Karpas-422 (cell line): ENCODE measurements around the gene C1orf159. TPM values are rescaled to one million over a fixed set of nuclear protein-coding genes. Genes with fewer than 3 reads are reported as not detected.

Experiments
- DNase-seq: peaks from one replicate; pipeline ENCODE4 v3.0.0-alpha.2; 2015
- H2AFZ ChIP-seq: fragments of 200-600 bp; sonication (generic); 2 replicates; pipeline ENCODE4 v1.6.1; 2014; ENCODE audit warnings: antibody characterized with exemption, low read length, mixed read lengths
- H3K27ac ChIP-seq: fragments of 200-600 bp; sonication (generic); 2 replicates; pipeline ENCODE4 v1.5.1; 2014; ENCODE audit warnings: mild to moderate bottlenecking, low read length, moderate library complexity
- H3K27me3 ChIP-seq: fragments of 200-600 bp; sonication (generic); 2 replicates; pipeline ENCODE4 v1.6.1; 2014; ENCODE audit warnings: low read length, mixed read lengths
- H3K36me3 ChIP-seq: fragments of 200-600 bp; sonication (generic); 2 replicates; pipeline ENCODE4 v1.6.1; 2014; ENCODE audit warnings: low read length, mixed read lengths; ENCODE audit not compliant: insufficient read depth
- H3K4me1 ChIP-seq: fragments of 200-600 bp; sonication (generic); 2 replicates; pipeline ENCODE4 v1.6.1; 2014; ENCODE audit warnings: mild to moderate bottlenecking, low read length, mixed read lengths
- H3K4me2 ChIP-seq: fragments of 200-600 bp; sonication (generic); 2 replicates; pipeline ENCODE4 v1.6.1; 2014; ENCODE audit warnings: low read length, low read depth, mild to moderate bottlenecking; ENCODE audit not compliant: poor library complexity, severe bottlenecking
- H3K4me3 ChIP-seq: fragments of 200-600 bp; sonication (generic); 2 replicates; pipeline ENCODE4 v1.5.1; 2014; ENCODE audit warnings: mild to moderate bottlenecking, antibody characterized with exemption, low read length, mixed read lengths
- H3K79me2 ChIP-seq: fragments of 200-600 bp; sonication (generic); 2 replicates; pipeline ENCODE4 v1.6.1; 2014; ENCODE audit warnings: mild to moderate bottlenecking, low read length, mixed read lengths
- H3K9ac ChIP-seq: fragments of 200-600 bp; sonication (generic); 2 replicates; pipeline ENCODE4 v1.6.0; 2014; ENCODE audit warnings: low read length
- H3K9me2 ChIP-seq: fragments of 200-600 bp; sonication (generic), shearing (Covaris generic); replicated peaks from 2 replicates; pipeline ENCODE4 v1.6.0; 2014; ENCODE audit warnings: mild to moderate bottlenecking, low read length, moderate library complexity; ENCODE audit not compliant: insufficient read depth
- H3K9me3 ChIP-seq: fragments of 300-700, 200-600 bp; sonication (generic); 2 replicates; pipeline ENCODE4 v1.6.1; 2014; ENCODE audit warnings: low read length, mixed read lengths
- H4K20me1 ChIP-seq: fragments of 200-600 bp; sonication (generic); 2 replicates; pipeline ENCODE4 v1.6.1; 2014; ENCODE audit warnings: mild to moderate bottlenecking, antibody characterized with exemption, low read length, low read depth; ENCODE audit not compliant: insufficient read depth
- total RNA-seq: library from RNA; depleted of rRNA; stranded (reverse); fragments of >200 nt; shearing (Covaris generic); gene quantifications from 2 replicates; pipeline ENCODE4 v1.2.3, GENCODE V29; 2014; ENCODE audit warnings: low replicate concordance

Gene C1orf159
- total RNA-seq, 1 experiment from 2014 or later = 10.2 TPM

DNA sequence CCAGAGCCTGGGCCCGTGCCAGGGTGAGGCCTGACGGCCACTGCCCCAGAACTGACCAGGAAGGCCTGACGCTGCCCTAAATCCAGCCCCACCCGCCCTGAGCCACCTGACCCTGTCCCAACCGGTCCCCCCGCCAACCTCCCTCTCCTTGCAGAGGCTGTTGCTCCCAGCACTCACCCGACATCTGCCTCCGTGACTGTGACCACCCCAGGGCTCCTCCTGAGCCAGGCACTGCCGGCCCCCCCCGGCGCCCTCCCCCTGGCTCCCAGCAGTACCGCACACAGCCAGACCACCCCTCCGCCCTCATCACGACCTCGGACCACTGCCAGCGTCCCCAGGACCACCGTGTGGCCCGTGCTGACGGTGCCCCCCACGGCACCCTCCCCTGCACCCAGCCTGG lies 69.6 kb downstream of the C1orf159 start:
- H3K4me2 ChIP-seq = no peak overlapping the region
- no peak overlapping the region for H3K9ac ChIP-seq
- H3K27ac ChIP-seq = no peak overlapping the region
- no peaks in the 10 kb centered on the region for H3K27me3 ChIP-seq
- H3K4me1 ChIP-seq = no peaks in the 10 kb centered on the region
- H3K9me2 ChIP-seq = no peaks in the 10 kb centered on the region
- H3K9me3 ChIP-seq = no peaks in the 10 kb centered on the region
- no peaks in the 10 kb centered on the region for H3K36me3 ChIP-seq
- no peaks in the 10 kb centered on the region for H4K20me1 ChIP-seq
- no peak overlapping the region for H3K4me3 ChIP-seq
- DNase-seq = no peak
- no peak overlapping the region for H2AFZ ChIP-seq
- H3K79me2 ChIP-seq = no peaks in the 10 kb centered on the region

DNA sequence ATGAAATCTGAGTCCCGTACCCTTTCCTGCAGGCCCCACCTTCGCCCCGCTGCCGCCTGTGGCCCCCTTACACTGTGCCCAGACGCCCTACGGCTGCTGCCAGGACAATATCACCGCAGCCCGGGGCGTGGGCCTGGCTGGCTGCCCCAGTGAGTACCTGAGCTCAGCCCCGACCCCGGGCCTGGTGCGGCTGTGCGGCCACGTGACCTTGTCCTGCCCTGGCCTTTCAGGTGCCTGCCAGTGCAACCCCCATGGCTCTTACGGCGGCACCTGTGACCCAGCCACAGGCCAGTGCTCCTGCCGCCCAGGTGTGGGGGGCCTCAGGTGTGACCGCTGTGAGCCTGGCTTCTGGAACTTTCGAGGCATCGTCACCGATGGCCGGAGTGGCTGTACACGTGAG lies 70.8 kb downstream of the C1orf159 start:
- no peaks in the 10 kb centered on the region for H3K9me3 ChIP-seq
- peaks cover 5% of the 10 kb centered on the region for H3K4me1 ChIP-seq
- no peak overlapping the region for H3K4me2 ChIP-seq
- DNase-seq = no peak
- no peak overlapping the region for H3K9ac ChIP-seq
- H4K20me1 ChIP-seq = 0 out of 2 replicates have a peak, but pooled peaks cover 4% of the 10 kb centered on the region
- H3K27me3 ChIP-seq = no peaks in the 10 kb centered on the region
- H3K36me3 ChIP-seq = no peaks in the 10 kb centered on the region
- H3K27ac ChIP-seq = no peak overlapping the region
- no peak overlapping the region for H3K4me3 ChIP-seq
- H3K79me2 ChIP-seq = no peaks in the 10 kb centered on the region
- no peak overlapping the region for H2AFZ ChIP-seq
- H3K9me2 ChIP-seq = no peaks in the 10 kb centered on the region

DNA sequence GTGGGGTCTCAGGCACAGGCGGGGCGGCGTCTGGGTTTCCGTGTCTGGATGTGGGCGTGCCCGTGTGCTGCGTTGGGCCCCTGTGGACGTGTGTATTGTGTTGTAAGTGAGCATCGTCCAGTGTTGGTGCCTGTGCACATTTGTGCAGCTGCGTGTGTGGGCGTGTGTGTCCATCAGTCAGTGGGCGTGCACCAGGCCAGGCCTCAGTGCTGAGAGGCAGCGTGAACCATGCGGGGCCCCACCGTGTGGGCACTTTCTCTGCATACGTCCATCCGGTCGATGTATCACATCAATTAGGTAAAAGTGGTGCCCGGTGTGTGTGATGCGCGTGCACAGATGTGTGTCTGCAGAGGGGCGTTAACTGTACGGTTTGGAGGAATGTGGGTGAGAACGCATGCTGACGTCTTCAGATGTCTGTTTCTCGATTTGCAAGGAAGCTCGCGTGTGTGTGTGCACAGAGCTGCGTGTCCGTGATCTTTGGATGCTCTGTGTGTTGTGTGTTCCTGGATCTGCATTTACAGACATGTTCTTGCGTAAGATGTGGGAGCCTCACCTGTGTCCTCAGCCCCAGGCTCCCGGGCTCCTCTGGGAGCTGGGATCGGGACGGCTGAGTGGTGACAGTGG lies 71.3 kb downstream of the C1orf159 start:
- Histone ChIP-seq H3K27me3 (no peaks in the 10 kb centered on the region), H3K4me1 (peaks cover 5% of the 10 kb centered on the region), H3K9me2 (no peaks in the 10 kb centered on the region), H2AFZ (no peak overlapping the region), H3K9ac (no peak overlapping the region), H3K27ac (no peak overlapping the region), H3K4me2 (no peak overlapping the region), H4K20me1 (0 out of 2 replicates have a peak, but pooled peaks cover 8% of the 10 kb centered on the region), H3K79me2 (no peaks in the 10 kb centered on the region), H3K9me3 (no peaks in the 10 kb centered on the region), H3K4me3 (no peak overlapping the region), H3K36me3 (no peaks in the 10 kb centered on the region)
- no peak for DNase-seq

DNA sequence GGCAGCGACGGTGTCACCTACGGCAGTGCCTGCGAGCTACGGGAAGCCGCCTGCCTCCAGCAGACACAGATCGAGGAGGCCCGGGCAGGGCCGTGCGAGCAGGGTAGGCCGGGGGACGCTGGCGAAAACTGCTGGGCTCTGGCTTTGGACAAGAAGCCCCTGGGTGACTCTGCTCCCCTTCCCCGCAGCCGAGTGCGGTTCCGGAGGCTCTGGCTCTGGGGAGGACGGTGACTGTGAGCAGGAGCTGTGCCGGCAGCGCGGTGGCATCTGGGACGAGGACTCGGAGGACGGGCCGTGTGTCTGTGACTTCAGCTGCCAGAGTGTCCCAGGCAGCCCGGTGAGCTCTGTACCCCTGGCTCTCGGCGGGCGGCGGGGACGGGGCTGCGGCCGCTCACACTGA lies 72.0 kb downstream of the C1orf159 start:
- no peaks in the 10 kb centered on the region for H3K36me3 ChIP-seq
- no peaks in the 10 kb centered on the region for H3K9me3 ChIP-seq
- no peaks in the 10 kb centered on the region for H3K9me2 ChIP-seq
- H3K27me3 ChIP-seq = no peaks in the 10 kb centered on the region
- no peak overlapping the region for H3K4me3 ChIP-seq
- H4K20me1 ChIP-seq = peaks cover 11% of the 10 kb centered on the region; the same call in 1 of the 2 replicates
- H3K79me2 ChIP-seq = no peaks in the 10 kb centered on the region
- no peak for DNase-seq
- no peak overlapping the region for H3K4me2 ChIP-seq
- H2AFZ ChIP-seq = no peak overlapping the region
- no peak overlapping the region for H3K9ac ChIP-seq
- no peak overlapping the region for H3K27ac ChIP-seq
- H3K4me1 ChIP-seq = peaks cover 5% of the 10 kb centered on the region

DNA sequence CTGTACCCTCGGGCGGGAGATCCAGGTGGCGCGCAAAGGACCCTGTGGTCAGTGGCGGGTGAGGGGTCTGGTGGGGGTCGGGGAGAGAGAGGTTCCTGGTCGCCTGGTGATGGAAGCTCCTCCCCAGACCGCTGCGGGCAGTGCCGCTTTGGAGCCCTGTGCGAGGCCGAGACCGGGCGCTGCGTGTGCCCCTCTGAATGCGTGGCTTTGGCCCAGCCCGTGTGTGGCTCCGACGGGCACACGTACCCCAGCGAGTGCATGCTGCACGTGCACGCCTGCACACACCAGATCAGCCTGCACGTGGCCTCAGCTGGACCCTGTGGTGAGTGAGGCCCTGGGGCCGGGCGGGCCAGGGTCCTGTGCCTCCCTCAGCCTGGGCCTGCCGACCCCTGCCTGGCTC lies 72.5 kb downstream of the C1orf159 start:
- H3K9me2 ChIP-seq = no peaks in the 10 kb centered on the region
- H3K4me3 ChIP-seq = no peak overlapping the region
- no peaks in the 10 kb centered on the region for H3K79me2 ChIP-seq
- no peak overlapping the region for H3K4me2 ChIP-seq
- no peaks in the 10 kb centered on the region for H3K27me3 ChIP-seq
- no peak overlapping the region for H3K9ac ChIP-seq
- H3K36me3 ChIP-seq = no peaks in the 10 kb centered on the region
- no peak for DNase-seq
- peaks cover 15% of the 10 kb centered on the region; the same call in 1 of the 2 replicates for H4K20me1 ChIP-seq
- H3K27ac ChIP-seq = no peak overlapping the region
- H3K4me1 ChIP-seq = peaks cover 5% of the 10 kb centered on the region
- H3K9me3 ChIP-seq = no peaks in the 10 kb centered on the region
- H2AFZ ChIP-seq = no peak overlapping the region

DNA sequence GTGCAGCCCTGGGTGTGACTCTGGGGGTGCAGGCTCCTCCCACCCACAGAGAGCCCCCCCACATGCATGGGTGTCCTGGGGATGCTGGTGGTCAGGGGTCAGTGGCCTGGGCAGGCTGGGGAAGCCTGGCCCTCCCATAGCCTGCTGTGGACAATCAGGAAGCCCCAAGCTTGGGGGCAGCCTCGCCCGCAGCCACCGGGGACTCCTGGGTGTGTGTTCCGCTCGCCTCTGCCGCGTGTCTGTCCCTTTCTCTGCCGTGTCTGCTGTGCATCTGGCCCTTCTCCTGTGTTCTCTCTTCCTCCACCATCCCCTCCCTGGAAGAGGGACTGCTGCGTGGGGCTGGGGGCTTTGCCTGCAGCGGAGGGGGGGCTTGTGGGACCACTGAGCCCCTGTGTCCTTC lies 73.1 kb downstream of the C1orf159 start:
- DNase-seq = no peak
- no peaks in the 10 kb centered on the region for H3K79me2 ChIP-seq
- H3K27ac ChIP-seq = no peak overlapping the region
- peaks cover 20% of the 10 kb centered on the region; the same call in 1 of the 2 replicates for H4K20me1 ChIP-seq
- H3K27me3 ChIP-seq = no peaks in the 10 kb centered on the region
- no peaks in the 10 kb centered on the region for H3K9me2 ChIP-seq
- no peak overlapping the region for H2AFZ ChIP-seq
- H3K4me2 ChIP-seq = no peak overlapping the region
- H3K9me3 ChIP-seq = no peaks in the 10 kb centered on the region
- no peaks in the 10 kb centered on the region for H3K36me3 ChIP-seq
- H3K9ac ChIP-seq = no peak overlapping the region
- no peak overlapping the region for H3K4me3 ChIP-seq
- peaks cover 5% of the 10 kb centered on the region for H3K4me1 ChIP-seq

DNA sequence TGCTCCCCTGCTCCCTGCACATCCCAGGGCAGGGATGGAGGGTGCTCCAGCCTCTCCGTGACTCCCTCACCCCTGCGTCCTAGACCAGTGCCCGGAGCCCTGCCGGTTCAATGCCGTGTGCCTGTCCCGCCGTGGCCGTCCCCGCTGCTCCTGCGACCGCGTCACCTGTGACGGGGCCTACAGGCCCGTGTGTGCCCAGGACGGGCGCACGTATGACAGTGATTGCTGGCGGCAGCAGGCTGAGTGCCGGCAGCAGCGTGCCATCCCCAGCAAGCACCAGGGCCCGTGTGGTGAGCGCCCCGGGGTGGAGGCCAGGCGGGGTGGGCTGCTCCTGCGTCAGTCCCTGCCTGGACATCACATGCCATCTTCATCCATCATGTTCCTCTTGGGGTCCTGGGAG lies 74.0 kb downstream of the C1orf159 start:
- no peak overlapping the region for H3K4me3 ChIP-seq

DNA sequence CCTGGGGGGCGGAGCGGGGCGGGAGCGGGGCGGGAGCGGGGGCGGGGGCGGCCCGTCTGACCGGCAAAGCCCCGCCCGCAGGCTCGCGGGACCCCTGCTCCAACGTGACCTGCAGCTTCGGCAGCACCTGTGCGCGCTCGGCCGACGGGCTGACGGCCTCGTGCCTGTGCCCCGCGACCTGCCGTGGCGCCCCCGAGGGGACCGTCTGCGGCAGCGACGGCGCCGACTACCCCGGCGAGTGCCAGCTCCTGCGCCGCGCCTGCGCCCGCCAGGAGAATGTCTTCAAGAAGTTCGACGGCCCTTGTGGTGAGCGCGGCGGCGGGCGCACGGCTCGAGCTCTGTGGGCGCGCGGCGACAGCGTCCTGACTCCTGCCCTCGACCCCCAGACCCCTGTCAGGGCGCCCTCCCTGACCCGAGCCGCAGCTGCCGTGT lies 74.8 kb downstream of the C1orf159 start:
- Histone ChIP-seq H3K79me2 (no peaks in the 10 kb centered on the region), H3K9me3 (no peaks in the 10 kb centered on the region), H3K4me3 (no peak overlapping the region), H3K36me3 (no peaks in the 10 kb centered on the region), H3K27me3 (no peaks in the 10 kb centered on the region), H3K4me2 (no peak overlapping the region), H3K27ac (no peak overlapping the region), H3K9me2 (no peaks in the 10 kb centered on the region), H3K9ac (no peak overlapping the region), H4K20me1 (peaks cover 36% of the 10 kb centered on the region; the same call in 1 of the 2 replicates), H3K4me1 (peaks cover 5% of the 10 kb centered on the region), H2AFZ (no peak overlapping the region)
- no peak for DNase-seq

More for the DNA sequence above, 74.0 kb downstream of the C1orf159 start:
- H3K9me3 ChIP-seq = no peaks in the 10 kb centered on the region
- H3K4me2 ChIP-seq = no peak overlapping the region
- no peaks in the 10 kb centered on the region for H3K9me2 ChIP-seq
- peaks cover 30% of the 10 kb centered on the region; the same call in 1 of the 2 replicates for H4K20me1 ChIP-seq
- H3K79me2 ChIP-seq = no peaks in the 10 kb centered on the region
- DNase-seq = no peak
- H2AFZ ChIP-seq = no peak overlapping the region
- no peaks in the 10 kb centered on the region for H3K27me3 ChIP-seq
- peaks cover 5% of the 10 kb centered on the region for H3K4me1 ChIP-seq
- H3K9ac ChIP-seq = no peak overlapping the region
- H3K36me3 ChIP-seq = no peaks in the 10 kb centered on the region
- H3K27ac ChIP-seq = no peak overlapping the region
